Ovary (tissue), 3 donors: ENCODE measurements around the gene SOX15.

Experiments used
- CTCF ChIP-seq, 3 donors: fragments of 450-650 bp in 2 of 3; fragments of 200-600 bp in 1 of 3; IDR thresholded peaks; one replicate each; pipeline versions ENCODE4 v1.5.1 to v1.8.0; 2016 to 2022; ENCODE audit warnings: antibody characterized with exemption in 3 of 3, mild to moderate bottlenecking in 1 of 3
- POLR2A ChIP-seq: fragments of 450-650 bp; IDR thresholded peaks from one replicate; pipeline ENCODE4 v1.6.1; 2017; ENCODE audit warnings: antibody characterized with exemption, mild to moderate bottlenecking, moderate library complexity
- donor health status: DM: no; HTN: no; CAD: no.

GRCh38 chr17:7623661-7624060 is 33.8 kb upstream of the SOX15 start:
- TF ChIP-seq CTCF (IDR thresholded peaks at IDR 0.05) (no peak), POLR2A (no peak)
